Right lobe of liver (tissue), 6 donors: ENCODE results near the gene RELN. TPM values are rescaled to one million over a fixed set of nuclear protein-coding genes. Genes with fewer than 3 reads are reported as not detected.

Source experiments
- ATAC-seq, 4 donors: fragments of 200-7000 bp; cut with Tn5 transposase; one replicate each; pipeline ENCODE4 v1.9.1; 2020; ENCODE audit warnings: mild to moderate bottlenecking in 4 of 4, moderate library complexity in 4 of 4
- DNase-seq, 3 donors: peaks; one replicate each; pipeline ENCODE4 v3.0.0-alpha.2; 2020
- H3K27ac ChIP-seq, 3 donors: fragments of 200-600 bp; one replicate each; pipeline ENCODE4 v1.8.0; 2022
- H3K27me3 ChIP-seq, 2 donors: fragments of 200-600 bp; one replicate each; pipeline ENCODE4 v1.8.0; 2022
- H3K36me3 ChIP-seq, 4 donors: fragments of 200-600 bp; sonication (generic) in 1 of 4; one replicate each; pipeline versions ENCODE4 v1.5.1 to v1.8.0; 2017 to 2022; ENCODE audit warnings: control low read depth in 1 of 4
- H3K4me1 ChIP-seq, 4 donors: fragments of 200-600 bp; sonication (generic) in 1 of 4; one replicate each; pipeline versions ENCODE4 v1.5.1 to v1.8.0; 2017 to 2022; ENCODE audit warnings: control low read depth in 1 of 4
- H3K4me3 ChIP-seq, 3 donors: fragments of 200-600 bp; one replicate each; pipeline ENCODE4 v1.8.0; 2022
- H3K9me3 ChIP-seq, 4 donors: fragments of 200-600 bp; sonication (generic) in 1 of 4; one replicate each; pipeline versions ENCODE4 v1.5.1 to v1.8.0; 2017 to 2022; ENCODE audit warnings: control low read depth in 1 of 4
- POLR2A ChIP-seq: fragments of 450-650 bp; IDR thresholded peaks from one replicate; pipeline ENCODE4 v1.6.1; 2017; ENCODE audit warnings: antibody characterized with exemption, mild to moderate bottlenecking
- WGBS: methylation state at CpG from one replicate; pipeline ENCODE4 v1.1.6; 2018; ENCODE audit warnings: low coverage, low lambda C conversion rate; ENCODE audit not compliant: insufficient coverage; ENCODE audit errors: missing lambda C conversion rate; 5-methylcytosine and 5-hydroxymethylcytosine counted together
- intact Hi-C, 2 donors: fragments of 100-400 bp; cut with DNase I; formaldehyde crosslinking; loops; one replicate each; pipeline versions ENCODE4 v1.11.2 to v1.14.1; 2022
- total RNA-seq, 6 experiments: library from RNA; depleted of rRNA in 2 of 6; stranded (reverse); fragments of >200 nt in 2 of 6; fragmentation: NEBNext Ultra II Directional in 3 of 6; extraction: Animal tissue kit (Norgen Biotek cat#: 25700) in 3 of 6; gene quantifications; one replicate each; pipeline versions ENCODE4 v1.1.0 to v1.2.4, GENCODE V29; 2016 to 2023
- TF ChIP-seq, protein P1 (sequence below), 4 donors: fragments of 200-600 bp in 3 of 4; fragments of 450-650 bp in 1 of 4; IDR thresholded peaks; one replicate each; pipeline versions ENCODE4 v1.5.1 to v1.8.0; 2016 to 2022; ENCODE audit warnings: antibody characterized with exemption in 4 of 4, mild to moderate bottlenecking in 2 of 4
- donor health status: DM: no; HTN: yes; CAD: no.
- donor health status: DM: no; HTN: no; CAD: no.
- donor health status: DM: no; HTN: no; CAD: no.
- donor health status: DM: no; HTN: yes; CAD: no.
- donor health status: DM: no; HTN: yes; CAD: no.

Gene RELN
- total RNA-seq, 6 experiments from 2014 or later: 11.9 to 35.7 (median 18.9) TPM

DNA sequence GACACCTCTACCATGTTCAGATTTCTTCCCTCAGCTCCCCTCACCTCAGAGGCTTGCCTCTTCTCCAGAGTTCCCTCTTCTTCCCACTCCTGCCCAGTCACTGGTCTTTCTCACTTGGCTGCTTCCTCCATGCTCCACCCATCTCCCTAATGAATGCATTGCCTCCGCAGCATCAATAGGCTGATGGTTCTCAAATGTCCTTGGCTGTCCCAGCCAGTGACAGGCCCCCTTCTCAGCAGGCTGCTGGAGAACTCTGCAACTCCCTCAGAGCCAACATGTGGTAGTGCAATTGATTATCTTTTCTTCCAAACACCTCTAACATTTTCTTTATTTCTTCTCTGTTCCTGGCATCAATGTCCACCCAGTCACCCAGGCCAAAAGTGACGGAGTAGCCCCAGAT lies 218.2 kb downstream of the RELN start:
- Histone ChIP-seq H3K4me1 (no peaks in the 10 kb centered on the region), H3K4me3 (no peak overlapping the region), H3K27ac (no peak overlapping the region), H3K27me3 (no peaks in the 10 kb centered on the region), H3K9me3 (no peaks in the 10 kb centered on the region), H3K36me3 (no peaks in the 10 kb centered on the region)
- ATAC-seq (no peak), DNase-seq (no peak)
- TF ChIP-seq POLR2A: no peak
- TF ChIP-seq, protein P1, sequence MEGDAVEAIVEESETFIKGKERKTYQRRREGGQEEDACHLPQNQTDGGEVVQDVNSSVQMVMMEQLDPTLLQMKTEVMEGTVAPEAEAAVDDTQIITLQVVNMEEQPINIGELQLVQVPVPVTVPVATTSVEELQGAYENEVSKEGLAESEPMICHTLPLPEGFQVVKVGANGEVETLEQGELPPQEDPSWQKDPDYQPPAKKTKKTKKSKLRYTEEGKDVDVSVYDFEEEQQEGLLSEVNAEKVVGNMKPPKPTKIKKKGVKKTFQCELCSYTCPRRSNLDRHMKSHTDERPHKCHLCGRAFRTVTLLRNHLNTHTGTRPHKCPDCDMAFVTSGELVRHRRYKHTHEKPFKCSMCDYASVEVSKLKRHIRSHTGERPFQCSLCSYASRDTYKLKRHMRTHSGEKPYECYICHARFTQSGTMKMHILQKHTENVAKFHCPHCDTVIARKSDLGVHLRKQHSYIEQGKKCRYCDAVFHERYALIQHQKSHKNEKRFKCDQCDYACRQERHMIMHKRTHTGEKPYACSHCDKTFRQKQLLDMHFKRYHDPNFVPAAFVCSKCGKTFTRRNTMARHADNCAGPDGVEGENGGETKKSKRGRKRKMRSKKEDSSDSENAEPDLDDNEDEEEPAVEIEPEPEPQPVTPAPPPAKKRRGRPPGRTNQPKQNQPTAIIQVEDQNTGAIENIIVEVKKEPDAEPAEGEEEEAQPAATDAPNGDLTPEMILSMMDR (IDR thresholded peaks at IDR 0.05): no peak
- intact Hi-C loops: no loop called here
- 88% methylated on average over 2 of the region's 2 CpGs for WGBS

DNA sequence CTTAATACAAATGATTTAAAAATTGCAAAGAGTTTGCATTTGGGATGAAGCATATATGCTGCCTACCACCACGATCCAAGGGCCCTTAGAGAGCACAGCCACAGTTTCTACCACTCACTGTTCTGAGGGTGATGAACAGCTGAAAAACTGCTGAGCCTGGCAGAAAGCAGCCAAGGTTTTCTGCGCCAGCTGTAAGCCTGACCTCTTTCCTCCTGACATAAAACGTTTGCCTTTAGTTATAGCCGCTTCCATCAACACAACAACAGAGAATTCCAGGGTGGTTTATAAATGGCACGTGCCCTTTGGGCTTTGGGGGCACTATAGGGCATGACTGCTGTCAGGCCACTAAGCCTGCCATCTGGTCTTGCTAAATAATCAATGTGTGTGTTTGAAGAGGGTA lies 222.8 kb downstream of the RELN start:
- ATAC-seq (peak in 1 of 4 donors; percentile 15), DNase-seq (no peak)
- intact Hi-C loops: no loop called here
- no peaks in the 10 kb centered on the region for H3K9me3 ChIP-seq
- WGBS: 39% methylated on average over 5 of the region's 5 CpGs
- no peaks in the 10 kb centered on the region for H3K27me3 ChIP-seq
- H3K27ac ChIP-seq: no peak overlapping the region
- no peaks in the 10 kb centered on the region for H3K4me1 ChIP-seq
- TF ChIP-seq, protein P1 (IDR thresholded peaks at IDR 0.05): no peak
- no peak for TF ChIP-seq POLR2A
- no peak overlapping the region for H3K4me3 ChIP-seq
- no peaks in the 10 kb centered on the region for H3K36me3 ChIP-seq

DNA sequence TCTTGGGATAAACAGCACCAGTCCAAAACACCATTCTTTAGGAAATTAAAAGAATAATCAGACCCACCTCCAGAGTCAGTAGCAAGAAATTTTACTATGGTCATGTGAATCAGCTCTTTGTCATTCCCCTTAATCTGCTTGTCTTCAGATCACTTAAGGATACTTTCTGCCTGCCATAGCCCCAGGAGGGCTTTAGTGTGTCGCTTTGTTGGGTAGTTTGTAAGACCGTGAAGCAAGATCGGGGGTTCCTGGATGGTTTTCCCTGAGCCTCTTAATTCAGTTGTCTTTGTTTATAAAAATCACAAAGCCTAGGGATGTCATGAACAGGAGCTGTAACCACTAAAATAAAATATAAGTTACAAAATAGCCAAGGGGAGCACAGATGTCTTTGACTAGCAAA lies 223.6 kb downstream of the RELN start:
- no peaks in the 10 kb centered on the region for H3K9me3 ChIP-seq
- no peaks in the 10 kb centered on the region for H3K27me3 ChIP-seq
- no peaks in the 10 kb centered on the region for H3K4me1 ChIP-seq
- no peak overlapping the region for H3K4me3 ChIP-seq
- no peak for TF ChIP-seq POLR2A
- TF ChIP-seq, protein P1 (IDR thresholded peaks at IDR 0.05): no peak
- DNase-seq: no peak
- no peaks in the 10 kb centered on the region for H3K36me3 ChIP-seq
- ATAC-seq: no peak
- no CpG with 5 or more reads among the region's 3 CpGs for WGBS
- intact Hi-C loops: no loop called here
- no peak overlapping the region for H3K27ac ChIP-seq

DNA sequence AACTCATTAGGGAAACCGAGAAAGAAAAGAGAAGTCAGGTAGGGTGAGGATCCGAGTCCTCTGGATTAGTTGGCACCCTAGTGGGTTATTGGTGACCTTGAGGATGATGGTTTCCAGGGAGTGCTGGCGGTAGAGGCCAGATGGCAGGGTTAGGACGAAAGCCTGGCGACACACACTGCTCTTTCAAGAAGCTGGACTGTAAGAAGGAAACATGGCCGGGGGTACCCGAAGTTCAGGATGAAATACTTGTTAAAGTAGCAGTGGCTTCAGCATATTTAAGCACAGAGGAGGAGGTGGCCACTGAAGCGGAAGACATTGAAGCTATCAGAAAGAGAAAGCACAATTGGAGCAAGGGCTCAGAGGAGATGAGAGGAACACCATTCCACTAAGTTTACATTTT lies 224.6 kb downstream of the RELN start:
- no peak for DNase-seq
- intact Hi-C loops: no loop called here
- Histone ChIP-seq H3K4me3 (no peak overlapping the region), H3K27ac (no peak overlapping the region), H3K36me3 (no peaks in the 10 kb centered on the region), H3K27me3 (no peaks in the 10 kb centered on the region), H3K9me3 (no peaks in the 10 kb centered on the region), H3K4me1 (no peaks in the 10 kb centered on the region)
- ATAC-seq: no peak
- no peak for TF ChIP-seq POLR2A
- TF ChIP-seq, protein P1 (IDR thresholded peaks at IDR 0.05): no peak
- 92% methylated on average over 8 of the region's 8 CpGs for WGBS

DNA sequence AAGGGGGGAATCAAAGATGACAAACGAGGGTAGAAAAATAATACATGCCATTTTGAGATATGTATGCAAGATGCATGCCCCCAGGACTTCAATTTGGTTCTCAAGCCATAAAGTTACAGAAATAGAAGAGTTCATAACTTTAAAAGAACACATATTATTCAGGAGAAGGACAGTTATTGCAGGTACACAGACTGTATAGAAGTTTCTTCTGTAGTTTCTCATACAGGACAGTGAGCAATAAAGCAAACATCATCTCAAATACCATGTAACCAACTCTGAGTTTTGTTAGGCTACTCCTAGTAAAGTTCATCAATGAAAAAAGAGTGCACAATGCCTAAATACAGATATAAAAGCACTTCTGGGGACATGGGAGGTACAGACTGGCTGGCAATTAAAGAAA lies 226.6 kb downstream of the RELN start:
- no peak for DNase-seq
- no peaks in the 10 kb centered on the region for H3K9me3 ChIP-seq
- whole genome bisulfite sequencing: 43% methylated on average over 1 of the region's 1 CpG
- no peaks in the 10 kb centered on the region for H3K27me3 ChIP-seq
- H3K4me1 ChIP-seq: no peaks in the 10 kb centered on the region
- intact Hi-C loops: no loop called here
- no peak overlapping the region for H3K4me3 ChIP-seq
- no peak overlapping the region for H3K27ac ChIP-seq
- no peaks in the 10 kb centered on the region for H3K36me3 ChIP-seq
- ATAC-seq: no peak
- TF ChIP-seq, protein P1 (IDR thresholded peaks at IDR 0.05): no peak
- TF ChIP-seq POLR2A: no peak
